Measurements from ENCODE around the gene ATR.

GRCh38 chr3:142574665-142575064 is 3.9 kb downstream of the ATR start:
- TF ChIP-seq CTCF (conservative IDR thresholded peaks at IDR 0.05; ENCODE audit: low read depth, low read length) (no peak), EZH2 (IDR thresholded peaks at IDR 0.05; ENCODE audit: low read length, unreplicated experiment) (no peak), EZH2phosphoT487 (IDR thresholded peaks at IDR 0.05; ENCODE audit: borderline replicate concordance, low read length) (no peak)
